ENCODE results near the gene LRRC36. TPM values are rescaled to one million over a fixed set of nuclear protein-coding genes. Genes with fewer than 3 reads are reported as not detected.

LRRC36 gene
- total RNA-seq, 1 experiment from 2014 or later, result 0.37 TPM

DNA sequence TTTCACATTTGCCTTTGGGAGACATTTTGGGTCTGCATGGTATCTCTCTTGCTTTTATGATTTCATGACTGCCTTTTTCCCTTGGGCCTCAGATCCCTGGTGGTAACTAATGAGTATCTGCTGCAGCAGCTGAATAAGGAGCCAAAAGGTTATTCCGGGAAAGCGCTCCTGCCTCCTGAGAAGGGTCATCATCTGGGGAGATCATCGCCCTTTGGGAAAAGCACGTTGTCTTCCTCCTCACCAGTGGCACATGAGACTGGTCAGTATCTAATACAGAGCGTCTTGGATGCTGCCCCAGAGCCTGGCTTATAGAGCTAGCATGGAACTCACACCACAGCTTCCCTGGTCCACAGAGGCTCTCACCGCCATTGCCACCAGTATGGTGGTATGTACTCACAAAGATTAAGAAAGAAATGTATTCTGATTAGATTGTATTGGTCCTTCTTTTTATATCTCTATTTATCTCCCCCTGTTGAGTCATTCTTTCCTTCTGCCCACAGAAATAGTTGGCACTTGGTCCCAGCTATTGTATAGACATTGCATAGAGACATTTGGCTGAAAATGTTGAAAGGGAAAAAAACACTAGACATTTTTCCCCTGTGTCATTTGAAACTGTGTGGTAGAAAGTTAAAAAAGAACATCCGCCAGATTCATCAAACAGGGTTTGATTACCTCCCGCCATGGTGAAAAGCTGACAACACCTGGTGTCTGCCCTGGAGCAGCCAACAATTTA, 58.3 kb downstream of the LRRC36 start:
- in situ Hi-C loops (cut with HindIII; ENCODE audit: low pct_unique_long_range_greater_than_20kb, low sequenced_read_pairs), result no loop called here

GRCh38 chr16:67386861-67387455, 60.3 kb downstream of the LRRC36 start:
- DNase-seq (ENCODE audit: low read depth), result no peak
- in situ Hi-C loops (cut with HindIII; ENCODE audit: low pct_unique_long_range_greater_than_20kb, low sequenced_read_pairs), result no loop called here

More for the DNA sequence above, 58.3 kb downstream of the LRRC36 start:
- DNase-seq (ENCODE audit: low read depth), result no peak

DNA sequence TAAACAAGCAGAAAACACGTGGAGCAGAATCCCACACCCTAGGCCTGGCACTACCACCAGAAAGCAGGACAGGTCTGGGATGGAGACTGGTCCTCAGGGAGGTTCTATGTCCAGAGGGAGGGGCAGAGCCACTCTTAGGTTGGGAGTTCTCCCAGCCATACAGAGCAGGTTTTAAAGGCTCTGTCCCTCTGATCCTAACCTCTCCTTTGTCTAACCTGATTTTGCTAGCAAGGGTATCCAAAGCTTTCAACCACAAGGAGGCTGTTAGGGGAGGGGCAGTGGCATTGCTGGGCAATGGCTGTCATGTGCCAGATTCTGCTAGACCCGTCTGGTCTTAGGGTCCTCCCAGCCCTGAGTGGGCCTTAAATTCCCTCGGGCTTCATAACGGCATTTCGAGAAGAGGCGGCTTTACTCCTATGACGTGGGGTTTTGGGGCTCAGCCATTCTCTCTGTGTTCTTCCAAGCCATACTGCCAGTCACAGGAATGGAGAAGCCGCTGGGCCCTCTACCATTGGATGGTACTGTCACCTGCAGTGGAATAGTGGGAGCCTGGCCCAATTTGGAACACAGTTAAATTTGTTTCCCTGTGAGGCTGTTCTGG, 61.0 kb downstream of the LRRC36 start:
- in situ Hi-C loops (cut with HindIII; ENCODE audit: low pct_unique_long_range_greater_than_20kb, low sequenced_read_pairs), result no loop called here
- no peak for DNase-seq (ENCODE audit: low read depth)

GRCh38 chr16:67388191-67388590, 61.6 kb downstream of the LRRC36 start:
- in situ Hi-C loops (cut with HindIII; ENCODE audit: low pct_unique_long_range_greater_than_20kb, low sequenced_read_pairs), result no loop called here
- DNase-seq (ENCODE audit: low read depth), result no peak

- no peak for DNase-seq (ENCODE audit: low read depth)
- in situ Hi-C loops (cut with HindIII; ENCODE audit: low pct_unique_long_range_greater_than_20kb, low sequenced_read_pairs), result no loop called here
These were observed 62.0 kb downstream of the LRRC36 start for GRCh38 chr16:67388591-67388990.

- in situ Hi-C loops (cut with HindIII; ENCODE audit: low pct_unique_long_range_greater_than_20kb, low sequenced_read_pairs), result no loop called here
- DNase-seq (ENCODE audit: low read depth), result no peak
These were observed 63.5 kb downstream of the LRRC36 start for GRCh38 chr16:67389911-67390815.

DNA sequence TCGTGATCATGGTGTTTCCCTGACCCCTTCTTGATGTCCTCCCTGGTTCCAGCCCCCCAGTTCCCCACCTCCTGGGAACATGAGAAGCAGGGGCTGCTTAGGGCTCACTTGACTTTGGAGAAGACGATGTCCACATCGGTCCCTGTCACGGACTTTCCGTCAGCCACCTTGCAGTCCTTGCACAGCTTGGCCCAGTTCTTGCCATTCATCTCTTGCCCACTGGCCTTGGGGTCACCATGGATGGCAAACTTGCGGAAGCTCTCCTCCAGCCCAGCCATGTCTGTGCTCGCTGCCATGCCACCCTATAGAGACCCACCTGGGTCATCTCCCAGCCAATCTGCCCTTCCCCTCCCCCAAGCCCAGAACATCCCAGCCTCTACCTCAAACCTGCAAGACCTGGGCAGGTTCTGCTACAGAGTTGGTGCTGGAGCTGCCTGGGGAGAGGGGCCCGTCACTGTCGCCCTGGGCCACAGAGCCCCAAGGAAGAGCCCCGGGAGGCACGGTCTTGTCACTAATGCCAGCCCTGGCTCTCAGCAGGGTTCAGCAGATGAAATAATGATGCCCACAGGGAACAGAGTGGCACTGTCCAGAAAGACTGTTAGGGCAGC, 64.3 kb downstream of the LRRC36 start:
- in situ Hi-C loops (cut with HindIII; ENCODE audit: low pct_unique_long_range_greater_than_20kb, low sequenced_read_pairs), result no loop called here

GRCh38 chr16:67391424-67392300, 65.0 kb downstream of the LRRC36 start:
- DNase-seq (ENCODE audit: low read depth), result no peak

More for the DNA sequence above, 64.3 kb downstream of the LRRC36 start:
- no peak for DNase-seq (ENCODE audit: low read depth)

GRCh38 chr16:67392301-67393059, 65.9 kb downstream of the LRRC36 start:
- in situ Hi-C loops (cut with HindIII; ENCODE audit: low pct_unique_long_range_greater_than_20kb, low sequenced_read_pairs), result no loop called here
- DNase-seq (ENCODE audit: low read depth), result no peak

More at GRCh38 chr16:67391424-67392300, 65.0 kb downstream of the LRRC36 start:
- in situ Hi-C loops (cut with HindIII; ENCODE audit: low pct_unique_long_range_greater_than_20kb, low sequenced_read_pairs), result no loop called here

DNA sequence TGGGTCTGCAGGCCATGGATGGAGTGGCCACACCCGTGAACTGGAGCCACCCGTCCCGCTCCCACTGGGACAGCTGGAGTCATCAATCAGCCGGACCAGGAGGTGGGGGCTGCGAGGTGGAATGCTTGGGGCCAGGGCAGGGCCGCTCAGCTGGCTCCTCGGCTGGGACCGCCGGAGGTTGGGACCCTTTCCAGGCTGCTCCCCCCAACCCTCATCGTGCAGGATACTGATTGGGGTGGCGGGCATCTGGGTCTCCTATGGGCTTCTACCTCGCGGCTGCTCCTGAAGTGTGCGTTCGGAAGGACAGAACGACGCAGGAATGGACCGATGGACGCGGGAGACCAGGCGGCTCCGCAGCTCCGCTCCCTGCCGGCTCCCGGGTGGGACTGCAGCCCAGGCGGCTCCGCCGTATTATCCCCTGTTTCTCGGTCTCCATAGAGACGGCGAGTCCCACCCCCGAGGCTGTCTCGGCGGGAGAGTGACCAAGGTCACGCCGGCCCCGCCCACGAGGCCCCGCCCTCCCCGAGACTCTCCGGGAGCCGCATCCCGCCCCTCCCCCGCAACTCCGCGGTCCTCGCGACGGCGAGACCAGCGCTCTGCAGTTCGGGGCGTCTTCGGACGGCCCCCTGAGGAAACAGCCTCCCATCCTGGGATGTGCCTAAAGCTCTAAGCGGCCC, 66.6 kb downstream of the LRRC36 start, which contains the start of gene TPPP3:
TPPP3 (minus strand) TSS at position 388 of the 677 bp plus-strand sequence. CDS start 2,387 bp downstream, outside the sequence.
- in situ Hi-C loops (cut with HindIII; ENCODE audit: low pct_unique_long_range_greater_than_20kb, low sequenced_read_pairs), result no loop called here
- DNase-seq (ENCODE audit: low read depth), result peak; percentile 83

DNA sequence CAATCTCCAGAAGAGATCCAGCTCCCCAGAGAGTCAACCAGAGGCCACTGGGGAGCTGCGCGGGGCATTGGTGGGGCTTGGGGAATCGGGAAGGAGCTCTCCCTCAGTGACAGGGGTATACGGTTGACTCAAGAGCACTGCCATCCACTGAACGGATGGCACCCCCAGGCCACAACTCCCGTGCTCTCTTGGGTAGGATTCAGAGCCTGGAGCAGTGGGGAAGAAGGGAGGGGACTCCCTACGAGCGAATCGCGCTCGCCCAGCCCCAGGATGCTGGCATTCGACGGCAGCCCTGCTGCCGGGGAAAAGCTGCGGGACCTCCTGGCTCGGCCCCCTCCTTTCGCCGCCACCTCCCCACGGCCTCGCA, 67.2 kb downstream of the LRRC36 start:
- in situ Hi-C loops (cut with HindIII; ENCODE audit: low pct_unique_long_range_greater_than_20kb, low sequenced_read_pairs), result no loop called here
- DNase-seq (ENCODE audit: low read depth), result no peak

- no peak for DNase-seq (ENCODE audit: low read depth)
- in situ Hi-C loops (cut with HindIII; ENCODE audit: low pct_unique_long_range_greater_than_20kb, low sequenced_read_pairs), result no loop called here
These were observed 67.8 kb downstream of the LRRC36 start for GRCh38 chr16:67394155-67395104.

DNA sequence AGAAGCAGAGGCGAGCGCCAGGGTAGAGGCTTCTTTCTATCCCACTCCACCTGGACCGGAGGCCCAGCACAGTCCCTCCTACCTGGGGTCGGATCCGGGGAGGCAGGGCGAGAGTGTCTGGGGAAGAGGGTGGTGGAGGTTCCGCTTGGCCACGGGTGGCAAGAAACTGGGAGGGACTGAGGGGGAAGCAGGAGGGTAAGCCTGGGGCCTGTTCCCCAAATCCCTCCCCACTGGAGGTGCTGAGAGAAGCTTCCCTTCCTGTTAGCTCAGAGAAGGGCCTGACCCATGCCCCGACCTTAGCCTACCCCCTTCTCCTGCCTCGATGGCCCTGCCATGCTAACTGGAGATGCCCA, 68.5 kb downstream of the LRRC36 start:
- in situ Hi-C loops (cut with HindIII; ENCODE audit: low pct_unique_long_range_greater_than_20kb, low sequenced_read_pairs), result no loop called here
- no peak for DNase-seq (ENCODE audit: low read depth)

DNA sequence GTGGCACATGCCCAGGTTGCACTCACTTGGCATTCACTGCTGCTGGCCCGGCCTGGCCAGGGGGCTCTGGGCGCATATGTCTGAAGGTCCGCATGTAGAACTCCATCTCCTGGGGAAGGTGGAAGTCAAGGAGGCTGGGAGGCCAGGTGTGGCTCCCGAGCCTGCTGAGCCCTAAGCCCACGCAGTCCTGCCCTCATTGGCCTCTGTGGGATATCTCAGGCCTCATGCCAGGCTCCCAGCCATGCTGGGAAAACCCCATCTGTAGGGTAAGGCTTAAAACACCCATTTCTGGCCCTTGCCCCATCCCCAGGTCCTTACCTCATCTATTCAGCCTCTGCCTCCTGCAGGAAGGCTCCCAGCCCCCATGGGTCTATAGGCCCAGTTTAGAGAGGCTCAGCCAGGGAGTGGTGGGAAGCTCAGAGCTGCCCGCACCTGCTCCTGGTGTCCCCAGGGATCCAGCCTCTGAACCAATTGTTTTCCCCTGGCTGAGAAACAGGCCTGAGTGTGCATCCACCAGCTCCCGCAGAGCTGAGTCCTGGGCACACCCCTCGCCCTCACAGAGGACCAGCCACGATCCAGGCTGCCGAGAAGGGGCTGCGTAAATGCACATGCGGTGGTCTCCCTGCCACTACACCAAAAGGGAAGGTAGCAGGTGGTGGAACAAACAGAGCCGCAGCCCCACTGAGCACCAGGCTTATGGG, 69.0 kb downstream of the LRRC36 start:
- DNase-seq (ENCODE audit: low read depth), result no peak
- in situ Hi-C loops (cut with HindIII; ENCODE audit: low pct_unique_long_range_greater_than_20kb, low sequenced_read_pairs), result no loop called here

All from Caki2 (cell line).